ENCODE data around the gene GRIP1.

DNA sequence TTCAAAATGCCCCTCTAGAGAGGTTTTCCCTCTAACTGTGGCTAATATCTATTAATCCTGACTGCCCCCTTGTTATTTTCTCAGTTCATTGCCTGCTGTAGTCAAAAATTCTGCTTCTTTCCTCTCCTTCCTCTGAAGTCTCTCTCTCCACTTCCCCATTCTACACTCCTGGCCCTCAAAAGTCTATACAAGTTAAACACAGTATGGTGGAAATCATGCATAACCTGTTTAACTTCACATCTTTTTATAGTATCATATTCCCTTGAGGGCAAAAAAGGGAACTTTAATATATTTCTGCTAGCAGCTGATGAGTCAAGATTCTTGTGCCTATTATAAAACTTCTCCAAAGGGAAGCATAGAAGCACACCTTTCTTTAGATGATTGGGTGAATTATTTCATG lies 16.7 kb downstream of the GRIP1 start:
- no peak for TF ChIP-seq POLR2A (IDR thresholded peaks at IDR 0.05)
- TF ChIP-seq, protein P1, sequence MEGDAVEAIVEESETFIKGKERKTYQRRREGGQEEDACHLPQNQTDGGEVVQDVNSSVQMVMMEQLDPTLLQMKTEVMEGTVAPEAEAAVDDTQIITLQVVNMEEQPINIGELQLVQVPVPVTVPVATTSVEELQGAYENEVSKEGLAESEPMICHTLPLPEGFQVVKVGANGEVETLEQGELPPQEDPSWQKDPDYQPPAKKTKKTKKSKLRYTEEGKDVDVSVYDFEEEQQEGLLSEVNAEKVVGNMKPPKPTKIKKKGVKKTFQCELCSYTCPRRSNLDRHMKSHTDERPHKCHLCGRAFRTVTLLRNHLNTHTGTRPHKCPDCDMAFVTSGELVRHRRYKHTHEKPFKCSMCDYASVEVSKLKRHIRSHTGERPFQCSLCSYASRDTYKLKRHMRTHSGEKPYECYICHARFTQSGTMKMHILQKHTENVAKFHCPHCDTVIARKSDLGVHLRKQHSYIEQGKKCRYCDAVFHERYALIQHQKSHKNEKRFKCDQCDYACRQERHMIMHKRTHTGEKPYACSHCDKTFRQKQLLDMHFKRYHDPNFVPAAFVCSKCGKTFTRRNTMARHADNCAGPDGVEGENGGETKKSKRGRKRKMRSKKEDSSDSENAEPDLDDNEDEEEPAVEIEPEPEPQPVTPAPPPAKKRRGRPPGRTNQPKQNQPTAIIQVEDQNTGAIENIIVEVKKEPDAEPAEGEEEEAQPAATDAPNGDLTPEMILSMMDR (IDR thresholded peaks at IDR 0.05): no peak
- no peak for TF ChIP-seq EP300 (IDR thresholded peaks at IDR 0.05)

Data from tibial nerve (tissue), 4 donors.